ENCODE measurements around the gene CD63. TPM values are rescaled to one million over a fixed set of nuclear protein-coding genes. Genes with fewer than 3 reads are reported as not detected.

CD63 gene
- total and polyA plus RNA-seq, 2 of the 13 experiments (the other 11 are each of a cell fraction or from before 2014, with no cell fraction given) = 234 to 277 TPM

GRCh38 chr12:55728939-55729818, at the start of gene CD63 (continued):
- TF ChIP-seq KLF16 (CRISPR knock-in tag; IDR thresholded peaks at IDR 0.05) (peak in 1 of 2 experiments; percentile 57; a peak in 1 of 4 replicates), ZBTB46 (CRISPR knock-in tag; IDR thresholded peaks at IDR 0.05; ENCODE audit: borderline replicate concordance) (no peak), FOSL1 (CRISPR knock-in tag; IDR thresholded peaks at IDR 0.05; ENCODE audit: borderline replicate concordance) (no peak; the same call in 1 of the 2 replicates), PCBP1 (IDR thresholded peaks at IDR 0.05; ENCODE audit: borderline replicate concordance, low read depth, low read length) (no peak), RARA (CRISPR knock-in tag; IDR thresholded peaks at IDR 0.05) (peak; percentile 24; the same call in 1 of the 2 replicates), WIZ (CRISPR knock-in tag; IDR thresholded peaks at IDR 0.05) (0 out of 2 replicates have a peak, but pooled peaks have one; percentile 18), BORCS8-MEF2B (CRISPR knock-in tag; IDR thresholded peaks at IDR 0.05) (no peak), MEIS2 (CRISPR knock-in tag; IDR thresholded peaks at IDR 0.05) (peak; percentile 65; the same call in 1 of the 2 replicates), MNT (IDR thresholded peaks at IDR 0.05) (peak; percentile 64), ATAD3A (CRISPR knock-in tag; IDR thresholded peaks at IDR 0.05) (no peak), ZFP36L2 (CRISPR knock-in tag; IDR thresholded peaks at IDR 0.05) (no peak), NBN (conservative IDR thresholded peaks at IDR 0.05) (no peak), ZNF772 (CRISPR knock-in tag; IDR thresholded peaks at IDR 0.05) (peak; percentile 61; the same call in 1 of the 2 replicates), HNF4G (IDR thresholded peaks at IDR 0.05; ENCODE audit: borderline replicate concordance, low read depth, low read length) (0 out of 2 replicates have a peak, but pooled peaks have one; percentile 9), HNF4G (CRISPR knock-in tag; IDR thresholded peaks at IDR 0.05; ENCODE audit: borderline replicate concordance, low read depth) (no peak), NAIF1 (CRISPR knock-in tag; IDR thresholded peaks at IDR 0.05; ENCODE audit: borderline replicate concordance) (0 out of 2 replicates have a peak, but pooled peaks have one; percentile 38), ZNF687 (CRISPR knock-in tag; IDR thresholded peaks at IDR 0.05) (peak; percentile 83), STAT6 (CRISPR knock-in tag; IDR thresholded peaks at IDR 0.05; ENCODE audit: borderline replicate concordance) (no peak)

All from HepG2 (cell line).